ENCODE results near the gene TPD52L1.

TPD52L1 gene

DNA sequence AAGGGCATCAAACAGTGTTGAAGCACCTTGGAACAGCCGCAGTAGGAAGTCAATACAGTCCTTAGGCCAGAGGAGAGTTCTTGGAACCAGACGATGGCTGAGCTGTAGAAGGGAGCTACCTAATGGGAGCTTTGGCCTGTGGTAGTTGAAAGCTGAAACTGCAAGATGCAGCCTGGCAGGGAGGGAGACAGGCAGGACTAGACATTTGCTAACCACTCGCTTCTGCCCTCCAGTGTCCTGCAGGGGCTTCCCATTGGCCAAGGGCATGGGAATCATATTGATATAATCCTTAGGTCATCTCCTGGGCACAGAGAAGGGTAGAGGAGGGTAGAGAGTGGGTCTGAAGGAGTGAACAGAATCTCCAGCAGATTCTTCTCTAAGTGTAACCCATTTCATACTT is 60.4 kb downstream of the TPD52L1 start:
- DNase-seq, result no peak

DNA sequence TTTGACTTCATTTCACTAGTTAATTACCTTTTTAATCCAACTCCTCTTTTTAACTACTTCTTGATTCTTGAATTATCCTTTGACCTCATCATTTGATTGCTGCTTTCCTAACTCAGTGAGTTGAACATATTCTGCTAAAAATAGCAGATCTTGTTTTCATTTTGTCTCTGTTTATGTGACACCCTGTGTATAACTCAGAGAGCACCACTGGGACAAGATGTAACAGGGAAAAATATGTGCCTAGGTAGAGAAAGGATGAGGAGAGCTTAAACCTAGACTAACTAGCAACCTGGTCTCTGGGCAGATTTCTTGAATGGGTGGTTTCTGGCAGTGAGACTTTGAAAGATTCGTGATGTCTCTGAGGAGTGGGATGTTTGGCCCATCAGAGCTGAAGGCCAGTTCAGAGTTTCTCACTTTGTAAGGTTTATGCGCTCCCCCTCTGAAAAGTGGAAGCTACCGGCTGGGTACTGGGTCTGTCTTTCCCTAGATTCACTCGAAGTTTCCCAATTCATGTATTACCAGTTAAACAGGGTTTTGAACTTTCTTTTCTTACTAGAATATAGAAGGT is 61.8 kb downstream of the TPD52L1 start:
- no peak for DNase-seq

DNA sequence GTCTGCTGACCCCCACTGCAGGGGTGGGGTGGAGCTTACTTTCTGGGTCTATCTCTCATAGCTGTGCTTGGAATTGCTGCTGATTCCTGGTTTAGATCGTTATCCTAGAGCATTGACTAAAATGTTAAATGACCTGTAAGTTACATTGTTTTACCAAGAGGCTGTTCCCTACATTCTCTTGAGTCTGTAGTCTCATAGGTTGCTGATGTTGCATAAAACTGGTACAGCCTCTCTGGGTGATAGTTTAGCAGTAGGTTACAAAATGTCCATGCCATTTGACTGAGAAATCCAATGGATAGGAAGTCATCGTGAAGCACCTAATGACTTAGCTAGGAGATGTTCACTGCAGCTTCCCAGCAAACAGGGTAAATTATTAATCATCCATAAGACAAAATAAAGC is 62.4 kb downstream of the TPD52L1 start:
- no peak for DNase-seq

DNA sequence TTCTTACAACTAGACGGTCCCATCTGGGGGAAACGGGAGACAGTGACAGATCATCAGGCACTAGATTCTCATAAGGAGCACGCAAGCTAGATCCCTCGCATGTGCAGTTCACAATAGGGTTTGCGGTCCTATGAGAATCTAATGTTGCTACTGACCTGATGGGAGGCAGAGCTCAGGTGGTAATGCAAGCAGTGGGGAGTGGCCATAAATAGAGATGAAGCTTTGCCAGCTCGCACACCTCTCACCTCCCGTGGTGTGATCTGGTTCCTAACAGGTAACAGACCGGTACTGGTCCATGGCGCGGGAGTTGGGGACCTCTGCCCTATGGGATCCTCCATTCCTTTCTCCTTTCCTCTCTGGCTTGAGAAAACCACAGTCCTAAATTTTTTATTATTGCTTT is 63.8 kb downstream of the TPD52L1 start:
- no peak for DNase-seq

DNA sequence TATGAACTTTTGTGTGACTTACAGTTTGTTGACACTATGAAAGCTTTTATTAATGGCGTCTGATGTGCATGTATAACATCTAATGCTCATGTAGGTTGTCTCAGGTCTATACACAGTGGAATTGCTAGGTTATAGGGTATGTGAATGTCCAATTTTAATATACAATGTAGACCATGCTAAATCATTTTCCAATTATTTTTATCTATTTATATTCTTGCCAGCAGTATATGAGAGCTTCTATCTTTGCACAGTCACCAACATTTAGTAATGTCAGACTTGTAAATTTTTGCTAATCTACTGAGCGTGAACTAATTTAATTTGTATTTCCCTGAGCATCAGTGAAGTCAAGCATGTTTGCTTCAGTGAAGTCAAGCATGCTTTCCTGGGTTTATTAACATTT is 64.4 kb downstream of the TPD52L1 start:
- no peak for DNase-seq

DNA sequence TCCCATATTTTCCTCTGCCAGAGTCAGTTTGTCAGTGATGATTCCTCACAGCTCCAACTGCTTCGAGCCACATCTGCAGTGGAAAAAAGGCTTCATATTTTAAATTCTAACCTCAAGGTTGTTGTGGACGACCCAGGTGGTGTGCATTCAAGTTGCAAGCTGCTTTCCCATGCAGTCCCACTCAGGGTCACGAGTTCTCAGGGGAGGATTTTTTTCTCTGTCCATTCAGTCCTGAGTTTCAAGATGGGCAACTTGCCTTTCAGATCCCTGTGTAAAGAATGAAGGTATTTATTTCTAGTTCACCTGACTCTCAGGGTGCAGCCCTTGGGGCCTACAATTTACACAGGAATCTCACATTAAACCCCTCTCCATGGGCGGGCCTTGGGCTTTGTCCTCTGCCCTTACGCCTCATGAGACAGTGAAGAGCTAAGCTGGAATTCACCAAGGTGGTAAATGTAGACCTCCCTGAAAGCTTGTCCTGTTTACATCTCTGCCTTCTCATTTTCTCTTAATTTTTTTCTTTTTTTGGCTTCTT is 65.9 kb downstream of the TPD52L1 start:
- DNase-seq, result no peak

DNA sequence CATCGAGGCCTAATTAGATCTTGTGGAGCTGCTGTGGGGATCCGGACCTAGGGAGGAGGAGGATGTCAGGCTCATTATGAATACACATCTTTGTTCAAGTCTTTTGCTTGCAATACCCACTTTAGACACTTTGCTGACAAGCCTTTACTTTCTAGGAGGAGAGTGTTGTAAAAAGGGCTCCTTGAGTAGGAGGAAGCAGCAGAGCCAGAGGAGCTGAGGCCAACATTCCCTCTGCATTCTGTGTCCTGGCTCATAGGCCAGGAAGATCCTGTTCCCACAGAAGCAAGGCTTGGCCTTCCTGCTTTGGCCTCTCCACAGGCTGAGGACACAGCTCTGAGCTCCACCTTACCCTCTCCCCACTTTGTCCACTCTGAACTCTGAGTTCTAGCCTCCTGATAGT is 67.1 kb downstream of the TPD52L1 start:
- DNase-seq, result no peak

DNA sequence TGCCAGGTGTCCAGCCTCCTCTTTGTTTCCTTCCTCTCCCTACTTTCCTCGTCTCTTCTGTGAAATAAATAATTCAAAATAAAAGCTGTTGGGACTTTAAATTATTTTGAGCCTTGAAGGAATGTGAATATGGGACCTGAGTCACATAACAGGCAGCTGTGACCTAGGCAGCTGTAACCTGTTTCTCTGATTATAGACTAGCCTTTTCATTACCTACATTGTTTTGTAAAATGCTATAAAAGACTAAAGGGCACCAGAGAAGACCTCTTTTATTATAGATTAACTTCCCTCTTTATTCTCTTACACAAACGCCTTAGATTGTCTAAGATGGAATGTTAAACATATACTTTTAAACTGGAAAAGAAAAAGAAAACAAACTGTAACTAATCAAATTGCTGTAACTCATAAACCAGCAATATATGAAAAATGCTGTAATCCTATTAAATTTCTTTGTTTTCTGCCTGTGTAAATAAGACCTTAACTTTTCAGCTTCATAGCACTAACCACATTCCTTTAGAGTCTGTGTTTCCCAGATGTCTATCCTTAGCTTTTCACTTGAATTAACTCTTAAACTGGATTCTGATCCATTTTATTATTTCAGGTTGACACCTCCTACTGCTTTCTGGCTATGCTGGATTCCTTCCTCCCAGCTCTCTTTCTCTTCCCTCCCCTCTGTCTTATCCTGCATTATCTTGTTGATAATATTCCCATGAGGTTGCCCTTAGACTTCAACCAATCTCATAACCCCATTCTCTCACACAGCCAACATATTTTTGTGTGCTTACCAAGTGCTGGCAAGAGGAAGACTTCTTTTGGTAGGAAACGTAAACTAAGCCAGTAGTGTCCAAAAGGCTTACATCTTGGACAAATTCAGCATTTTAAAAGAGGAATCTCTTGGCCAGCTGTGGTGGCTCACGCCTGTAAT is 69.2 kb downstream of the TPD52L1 start:
- DNase-seq, result no peak

DNA sequence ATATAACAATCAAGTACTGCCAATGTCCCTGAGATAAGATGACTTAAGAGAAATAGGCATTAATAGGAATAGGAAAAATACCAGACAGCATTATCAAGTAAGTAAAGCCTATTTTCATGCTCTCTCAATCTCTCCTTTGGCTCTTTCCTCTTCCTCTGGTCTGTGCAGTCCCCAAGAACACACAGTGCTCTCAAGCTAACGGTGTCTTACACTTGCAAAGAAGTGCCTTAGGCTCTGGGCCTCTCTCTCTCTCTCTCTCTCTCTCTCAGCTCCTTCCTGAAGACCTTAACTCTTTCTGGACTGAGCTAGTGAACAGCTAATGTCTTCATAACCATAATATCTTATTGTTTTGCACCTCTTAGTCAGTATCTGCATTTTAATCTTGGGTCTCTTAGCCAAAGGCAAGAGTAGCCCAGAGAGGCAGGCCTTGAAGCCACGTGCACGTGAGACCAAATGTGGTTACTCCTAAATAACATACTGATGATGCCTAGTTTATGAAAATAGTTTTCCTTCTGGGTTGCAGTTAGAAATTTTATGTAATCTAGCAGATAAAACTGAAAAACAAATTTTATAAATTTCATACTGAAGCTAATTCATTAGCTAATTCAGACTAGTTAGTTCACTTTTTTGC is 70.8 kb downstream of the TPD52L1 start:
- DNase-seq, result no peak

DNA sequence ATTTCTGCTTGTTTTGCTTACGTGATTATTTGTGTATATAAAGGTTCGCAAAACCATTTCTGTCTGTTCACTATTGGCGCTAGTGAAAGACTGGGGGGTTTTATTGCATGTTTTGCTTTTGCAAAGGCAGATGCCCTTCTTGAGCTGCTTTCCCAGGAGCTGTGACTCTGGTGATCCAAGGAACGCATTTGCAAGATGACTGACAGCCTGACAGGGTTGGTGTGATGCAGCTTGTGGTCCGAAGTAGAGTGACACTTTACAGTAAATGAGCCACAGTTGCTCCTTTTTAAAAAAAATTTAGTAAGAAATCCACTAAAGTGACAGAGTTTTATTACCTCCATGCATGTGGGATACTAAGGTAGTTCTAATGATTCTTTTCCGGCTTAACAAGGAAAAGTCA is 73.7 kb downstream of the TPD52L1 start:
- no peak for DNase-seq

DNA sequence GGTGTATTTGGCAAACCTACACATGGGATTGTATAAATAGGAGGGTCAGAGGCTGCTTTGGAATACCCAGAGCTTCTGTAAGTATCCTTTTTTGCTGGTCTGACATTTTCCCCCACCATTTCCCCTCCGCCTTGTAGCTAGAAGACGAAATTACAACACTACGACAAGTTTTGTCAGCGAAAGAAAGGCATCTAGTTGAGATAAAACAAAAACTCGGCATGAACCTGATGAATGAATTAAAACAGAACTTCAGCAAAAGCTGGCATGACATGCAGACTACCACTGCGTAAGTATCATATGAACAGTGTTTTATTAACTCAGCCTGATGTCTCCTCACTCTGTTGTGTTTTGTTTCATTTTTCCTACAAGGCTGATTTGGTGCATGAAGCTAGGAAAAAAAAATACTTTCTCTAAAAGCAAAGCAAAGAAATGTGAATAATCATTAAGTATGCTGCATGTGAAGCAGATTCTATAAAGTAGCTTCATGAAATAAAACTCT is 75.5 kb downstream of the TPD52L1 start:
- no peak for DNase-seq

DNA sequence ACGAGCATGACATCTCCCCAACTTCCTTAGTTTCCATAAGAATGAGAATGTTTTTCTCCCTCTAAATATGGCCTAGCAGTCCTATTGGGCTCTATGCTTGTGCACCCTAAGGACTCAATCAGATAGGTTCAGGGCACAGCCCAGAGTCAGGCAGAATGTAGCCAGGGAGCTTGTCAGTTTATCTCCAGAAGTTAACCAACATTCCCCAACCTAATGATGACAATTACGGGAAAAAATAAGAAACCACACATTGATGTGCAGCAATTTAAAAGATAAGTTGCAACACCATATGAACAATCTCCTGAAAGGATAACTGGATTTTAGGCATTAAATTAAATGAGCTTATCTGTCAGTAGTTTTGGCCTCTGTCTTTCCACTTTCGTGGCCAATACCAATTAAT is 77.1 kb downstream of the TPD52L1 start:
- no peak for DNase-seq

DNA sequence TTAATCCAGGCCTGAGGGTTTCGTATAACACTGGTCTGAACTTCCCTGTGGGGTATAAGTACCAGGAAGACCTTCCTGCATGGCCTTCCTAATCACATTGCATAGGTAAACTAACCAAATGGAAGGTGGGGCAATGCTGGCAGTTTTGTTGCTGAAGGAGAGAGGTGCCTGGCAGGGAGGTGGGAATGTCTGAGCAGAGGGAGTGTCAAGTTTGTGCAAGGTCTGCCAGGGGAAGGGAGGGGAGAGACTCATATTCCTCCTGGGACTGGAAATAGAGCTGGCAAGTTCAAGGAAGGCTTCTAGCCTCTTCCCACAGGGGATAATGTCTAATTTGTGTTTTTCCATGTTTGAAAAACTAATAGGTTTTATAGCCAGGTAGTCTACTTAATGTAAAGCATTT is 77.6 kb downstream of the TPD52L1 start:
- DNase-seq, result no peak

DNA sequence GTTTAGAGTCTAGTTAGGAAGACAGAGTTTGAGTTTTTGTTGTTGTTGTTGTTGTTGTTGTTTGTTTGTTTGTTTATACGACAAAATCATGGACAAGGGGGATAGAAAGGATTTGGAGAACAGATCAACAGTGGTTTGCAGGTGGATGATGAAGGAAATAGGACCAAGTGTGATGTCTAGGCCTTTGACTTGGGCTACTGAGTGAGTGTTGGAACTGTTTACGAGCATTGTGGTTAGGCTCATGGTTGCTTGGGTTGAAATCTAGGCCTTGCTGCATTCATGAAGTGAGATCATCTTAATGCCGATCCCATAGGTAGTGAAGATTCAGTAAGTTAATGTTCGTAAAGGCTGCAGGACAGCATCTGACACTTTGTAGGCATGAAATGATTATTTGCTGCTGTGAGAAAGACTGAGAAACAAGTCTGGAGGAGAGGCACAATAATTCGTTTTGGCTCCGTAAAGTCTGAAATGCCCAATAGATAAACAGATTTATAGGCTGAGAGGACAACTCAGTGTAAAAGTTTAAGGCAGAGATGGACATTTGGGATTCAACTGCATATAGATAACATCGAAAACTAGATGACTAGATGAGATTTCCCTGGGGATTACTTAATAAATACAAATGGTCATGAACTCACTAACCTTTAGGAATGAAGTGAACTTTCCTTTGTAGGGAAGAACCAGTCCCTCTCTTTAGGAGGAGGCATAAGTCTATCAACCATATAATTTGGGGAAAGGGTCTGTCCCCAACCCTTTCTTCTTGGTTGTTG is 78.2 kb downstream of the TPD52L1 start:
- no peak for DNase-seq

DNA sequence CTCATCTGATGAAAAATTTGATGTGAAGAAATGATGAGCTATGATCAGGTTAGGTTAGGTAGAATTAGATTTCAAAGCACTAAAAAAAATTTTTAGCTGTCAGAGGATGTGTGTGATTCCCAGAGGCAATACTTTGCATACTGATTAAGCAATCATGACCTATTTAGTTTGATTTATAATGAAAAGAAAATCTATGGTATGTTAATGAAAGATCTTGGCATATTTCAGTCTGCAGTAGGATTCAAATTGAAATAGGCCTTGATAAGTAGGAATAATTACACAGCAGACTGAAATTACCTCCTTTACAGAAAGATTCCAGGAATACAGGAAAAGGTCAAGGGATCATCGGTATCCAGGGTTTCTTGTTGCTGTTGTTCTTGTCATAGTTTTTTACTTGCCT is 78.9 kb downstream of the TPD52L1 start:
- DNase-seq, result no peak

DNA sequence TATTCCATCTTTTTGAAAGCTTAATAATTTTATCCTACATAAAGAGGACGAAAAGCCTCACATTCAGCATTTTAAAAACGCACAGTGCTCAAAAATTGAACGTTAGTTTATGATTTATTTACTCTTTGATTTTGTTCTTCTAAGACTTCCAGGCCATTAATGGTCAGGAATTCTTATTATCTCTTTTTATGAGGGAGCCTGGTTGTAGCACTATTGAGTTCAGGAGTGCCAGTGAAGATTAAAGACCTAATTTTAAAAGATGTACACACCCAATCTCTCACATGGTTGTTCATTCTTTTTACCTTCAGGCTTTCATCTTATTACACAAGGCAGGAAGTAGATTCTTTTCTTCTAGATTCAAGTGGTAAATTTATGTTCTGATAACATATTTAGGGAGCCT is 79.6 kb downstream of the TPD52L1 start:
- no peak for DNase-seq

DNA sequence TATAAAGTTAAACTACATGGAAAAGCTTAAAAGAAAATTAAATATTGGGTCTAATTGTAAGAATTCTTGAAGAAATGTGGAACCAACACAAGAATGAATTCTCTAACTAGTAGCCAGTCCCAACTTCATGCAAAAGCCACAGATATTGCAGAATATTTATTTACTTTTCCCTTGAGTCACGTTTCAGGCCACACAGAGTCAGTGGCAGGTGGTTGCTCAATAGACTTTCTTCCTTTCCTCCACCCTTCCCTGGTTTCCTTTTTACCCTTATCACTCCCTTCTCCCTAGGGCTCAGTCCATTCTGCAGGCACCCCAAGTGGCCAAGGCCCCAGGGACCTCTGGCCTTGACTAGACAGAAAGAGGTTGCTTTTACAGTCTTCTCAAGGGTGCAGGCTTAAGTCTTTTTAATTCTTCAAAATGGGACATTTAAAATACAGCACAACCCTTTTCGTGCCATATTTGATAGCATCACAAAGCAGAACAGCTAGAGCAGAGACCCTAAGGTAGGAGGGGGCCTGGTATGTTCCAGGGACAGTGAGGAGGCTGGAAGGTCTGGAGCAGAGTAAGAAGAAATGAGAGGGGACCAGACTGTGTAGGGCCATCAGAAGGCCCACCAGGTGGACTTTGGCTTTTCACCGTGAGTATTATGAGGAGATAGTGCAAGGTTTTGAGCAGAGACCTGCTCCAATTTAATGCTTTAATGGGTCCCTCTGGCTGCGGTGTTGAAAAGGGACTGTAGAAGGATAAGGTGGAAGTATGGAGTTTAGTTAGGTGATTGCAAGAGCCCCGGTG is 83.2 kb downstream of the TPD52L1 start:
- DNase-seq, result no peak

DNA sequence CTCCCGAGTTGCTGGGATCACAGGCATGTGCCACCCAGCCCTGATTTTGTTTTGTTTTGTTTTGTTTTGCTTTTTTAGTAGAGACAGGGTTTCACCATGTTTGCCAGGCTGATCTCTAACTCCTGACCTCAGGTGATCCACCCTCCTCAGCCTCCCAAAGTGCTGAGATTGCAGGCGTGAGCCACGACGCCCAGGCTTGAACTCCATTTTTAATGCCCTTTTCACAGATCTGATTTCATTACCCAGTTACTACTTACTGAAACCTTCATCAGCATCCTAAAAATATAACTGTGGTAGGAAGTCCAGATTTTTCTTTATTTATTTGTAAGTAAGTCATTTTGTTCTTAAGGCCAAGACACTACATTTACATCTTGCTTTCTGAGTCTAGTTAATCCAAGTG is 84.2 kb downstream of the TPD52L1 start:
- DNase-seq, result no peak

DNA sequence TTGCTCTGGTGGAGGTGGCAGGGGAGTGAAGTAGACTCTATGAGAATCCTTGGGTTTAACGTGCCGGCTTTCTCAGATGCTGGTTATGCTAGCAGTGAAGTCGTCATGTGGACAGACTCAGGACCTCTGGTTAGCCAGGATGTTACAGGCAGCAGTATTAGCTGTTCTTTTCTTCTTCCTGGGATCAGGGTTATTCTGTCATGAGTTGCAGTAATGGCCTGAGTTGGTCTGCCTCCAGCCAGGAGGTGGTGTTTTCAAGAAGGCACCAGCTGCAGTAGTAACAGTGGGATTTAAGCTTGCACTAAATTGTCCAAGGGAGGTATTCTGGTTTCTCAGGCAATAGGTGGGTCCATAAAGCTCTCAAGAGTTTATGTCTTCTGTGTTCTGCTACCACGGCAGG is 91.5 kb downstream of the TPD52L1 start:
- DNase-seq, result no peak

DNA sequence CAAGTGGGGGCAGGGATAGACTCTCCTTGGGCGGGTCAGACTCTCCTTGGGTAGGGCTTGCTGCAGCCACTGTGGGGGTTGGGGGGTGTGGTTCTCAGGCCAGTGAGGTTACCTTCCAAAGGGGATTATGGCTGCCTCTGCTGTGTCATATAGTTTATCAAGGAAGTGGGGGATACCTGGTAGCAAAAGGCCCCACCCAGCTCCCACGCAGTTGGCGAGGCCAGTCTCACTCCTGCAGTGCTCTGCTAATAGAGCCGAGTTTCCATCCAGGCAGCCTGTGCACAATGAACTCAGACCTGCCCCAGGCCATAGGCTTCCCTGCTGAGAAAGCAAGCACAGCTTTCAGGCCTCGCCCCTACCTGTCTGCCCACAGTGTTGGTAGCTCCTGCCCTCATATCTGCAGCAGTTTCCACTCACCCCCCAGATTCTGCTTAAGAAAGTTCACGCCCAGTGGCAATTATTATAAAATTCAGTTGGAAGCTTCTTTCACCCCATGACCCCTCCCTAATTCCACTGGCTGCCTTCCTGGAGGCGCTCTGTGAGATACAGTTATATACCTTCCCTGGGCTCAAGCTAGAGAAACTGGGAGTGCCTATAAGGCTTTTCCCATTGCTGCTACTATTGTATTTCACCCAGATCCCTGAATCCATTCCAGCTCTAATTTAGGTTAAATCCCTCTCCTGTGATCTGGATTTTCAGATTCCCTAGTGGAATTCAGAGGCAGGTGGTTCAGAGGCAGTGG is 92.1 kb downstream of the TPD52L1 start:
- DNase-seq, result no peak

DNA sequence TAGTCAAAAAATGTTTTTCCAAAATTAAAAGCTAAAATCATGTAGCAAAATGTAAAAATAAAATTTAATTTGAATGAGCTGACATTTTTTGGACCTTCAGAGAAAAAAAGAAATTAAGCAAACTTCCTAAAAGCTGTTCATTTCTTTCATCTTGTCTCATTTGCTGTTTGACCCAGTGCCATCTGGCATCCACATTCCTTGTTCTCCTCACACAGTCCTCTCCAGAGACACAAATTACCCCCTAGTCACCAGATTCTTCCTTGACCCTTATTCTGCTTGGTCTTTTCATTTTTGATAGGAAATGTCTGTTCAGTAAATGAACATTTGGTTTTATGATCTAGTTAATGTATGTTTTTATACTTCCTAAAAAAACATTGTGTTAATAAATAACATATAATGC is 93.0 kb downstream of the TPD52L1 start:
- no peak for DNase-seq
